Activated naive CD8-positive, alpha-beta T cell (primary cell): ENCODE data around the gene LRIT1.

Source experiments
- H3K27ac Mint-ChIP-seq: one replicate; pipeline ENCODE4 v1.8.0; 2021; ENCODE audit warnings: mixed read lengths
- H3K27me3 Mint-ChIP-seq: one replicate; pipeline ENCODE4 v1.8.0; 2021; ENCODE audit warnings: mixed read lengths
- H3K36me3 Mint-ChIP-seq: one replicate; pipeline ENCODE4 v1.8.0; 2021; ENCODE audit warnings: mixed read lengths
- H3K4me1 Mint-ChIP-seq: one replicate; pipeline ENCODE4 v1.8.0; 2021; ENCODE audit warnings: low read depth, mixed read lengths
- H3K4me3 Mint-ChIP-seq: one replicate; pipeline ENCODE4 v1.8.0; 2021; ENCODE audit warnings: mild to moderate bottlenecking, mixed read lengths
- H3K9me3 Mint-ChIP-seq: one replicate; pipeline ENCODE4 v1.8.0; 2021; ENCODE audit warnings: low read depth, mixed read lengths

The LRIT1 gene

GRCh38 chr10:84211566-84211965, 29.8 kb downstream of the LRIT1 start:
- H3K9me3 Mint-ChIP-seq = no peaks in the 10 kb centered on the region
- no peak overlapping the region for H3K27ac Mint-ChIP-seq
- H3K36me3 Mint-ChIP-seq = no peaks in the 10 kb centered on the region
- no peak overlapping the region for H3K4me3 Mint-ChIP-seq
- H3K4me1 Mint-ChIP-seq = no peaks in the 10 kb centered on the region
- H3K27me3 Mint-ChIP-seq = peaks cover 5% of the 10 kb centered on the region

GRCh38 chr10:84208023-84208422, 33.3 kb downstream of the LRIT1 start:
- no peaks in the 10 kb centered on the region for H3K36me3 Mint-ChIP-seq
- H3K4me3 Mint-ChIP-seq = no peak overlapping the region
- H3K9me3 Mint-ChIP-seq = no peaks in the 10 kb centered on the region
- H3K27ac Mint-ChIP-seq = no peak overlapping the region
- no peaks in the 10 kb centered on the region for H3K4me1 Mint-ChIP-seq
- H3K27me3 Mint-ChIP-seq = peaks cover 5% of the 10 kb centered on the region

DNA sequence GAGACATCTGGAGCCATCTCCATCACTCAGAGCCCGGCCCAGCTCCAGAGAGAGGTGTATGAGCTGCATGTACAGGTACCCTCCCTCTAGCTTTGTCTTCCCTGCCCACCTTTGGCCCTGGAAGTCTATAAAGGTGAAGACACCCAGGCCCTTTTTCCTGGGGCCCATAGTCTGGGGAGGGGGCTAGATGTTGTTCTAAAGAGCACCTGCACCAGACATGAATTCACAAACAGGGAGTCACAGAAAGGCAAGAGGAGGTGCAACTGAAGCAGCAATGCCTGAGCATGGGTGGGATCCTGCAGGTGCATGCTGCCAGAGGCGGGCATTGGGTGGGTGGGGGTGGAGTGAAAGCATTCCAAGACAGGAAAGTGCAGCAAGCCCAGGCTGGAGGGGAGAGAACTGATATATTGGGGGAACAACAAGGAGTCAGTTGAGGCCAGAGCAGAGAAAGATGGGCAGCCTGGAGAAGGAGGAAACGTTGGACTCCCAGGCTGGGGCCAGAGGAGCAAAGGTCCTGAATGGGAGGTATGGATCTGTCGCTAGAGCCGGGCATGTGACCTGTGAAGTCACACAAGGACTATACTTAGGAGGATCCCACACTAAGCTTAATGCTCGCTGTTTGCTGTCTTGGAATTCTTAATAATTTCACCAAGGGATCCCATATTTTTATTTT, 35.4 kb downstream of the LRIT1 start:
- no peak overlapping the region for H3K4me3 Mint-ChIP-seq
- H3K27me3 Mint-ChIP-seq = peaks cover 5% of the 10 kb centered on the region
- no peak overlapping the region for H3K27ac Mint-ChIP-seq
- no peaks in the 10 kb centered on the region for H3K36me3 Mint-ChIP-seq
- H3K4me1 Mint-ChIP-seq = no peaks in the 10 kb centered on the region
- no peaks in the 10 kb centered on the region for H3K9me3 Mint-ChIP-seq

- no peak overlapping the region for H3K27ac Mint-ChIP-seq
- no peaks in the 10 kb centered on the region for H3K4me1 Mint-ChIP-seq
- H3K4me3 Mint-ChIP-seq = no peak overlapping the region
- peaks cover 5% of the 10 kb centered on the region for H3K27me3 Mint-ChIP-seq
- no peaks in the 10 kb centered on the region for H3K9me3 Mint-ChIP-seq
- H3K36me3 Mint-ChIP-seq = no peaks in the 10 kb centered on the region
Observed at GRCh38 chr10:84205049-84205852, 36.1 kb downstream of the LRIT1 start.

- H3K4me3 Mint-ChIP-seq = no peak overlapping the region
- H3K27me3 Mint-ChIP-seq = peaks cover 5% of the 10 kb centered on the region
- H3K9me3 Mint-ChIP-seq = no peaks in the 10 kb centered on the region
- H3K4me1 Mint-ChIP-seq = no peaks in the 10 kb centered on the region
- H3K36me3 Mint-ChIP-seq = no peaks in the 10 kb centered on the region
- H3K27ac Mint-ChIP-seq = no peak overlapping the region
Observed at GRCh38 chr10:84204610-84205009, 36.7 kb downstream of the LRIT1 start.

DNA sequence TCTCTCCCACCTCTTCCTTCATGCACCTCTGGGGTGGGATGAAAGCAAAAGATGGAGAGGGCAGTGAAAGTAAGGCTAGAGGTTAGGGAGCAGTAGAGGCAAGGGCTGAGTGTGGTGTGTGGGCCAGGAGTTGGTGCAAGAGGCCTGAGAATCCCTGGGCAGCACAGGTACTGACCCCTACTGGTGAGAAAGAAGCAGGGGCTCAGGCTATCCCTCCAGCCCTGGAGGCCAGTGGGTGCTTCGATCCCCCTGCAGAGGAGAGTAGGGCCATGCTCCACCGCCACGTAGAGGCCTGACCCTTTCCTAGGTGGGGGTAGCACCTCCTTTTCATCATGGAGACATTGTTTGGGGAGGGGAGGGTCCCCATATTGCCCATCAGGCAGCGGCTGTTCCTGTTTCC, 37.2 kb downstream of the LRIT1 start:
- no peaks in the 10 kb centered on the region for H3K36me3 Mint-ChIP-seq
- no peak overlapping the region for H3K27ac Mint-ChIP-seq
- peaks cover 5% of the 10 kb centered on the region for H3K27me3 Mint-ChIP-seq
- H3K4me1 Mint-ChIP-seq = no peaks in the 10 kb centered on the region
- no peaks in the 10 kb centered on the region for H3K9me3 Mint-ChIP-seq
- no peak overlapping the region for H3K4me3 Mint-ChIP-seq

GRCh38 chr10:84202349-84202748, 39.0 kb downstream of the LRIT1 start:
- H3K27ac Mint-ChIP-seq = no peak overlapping the region
- no peaks in the 10 kb centered on the region for H3K36me3 Mint-ChIP-seq
- no peaks in the 10 kb centered on the region for H3K4me1 Mint-ChIP-seq
- peaks cover 4% of the 10 kb centered on the region for H3K27me3 Mint-ChIP-seq
- no peak overlapping the region for H3K4me3 Mint-ChIP-seq
- H3K9me3 Mint-ChIP-seq = no peaks in the 10 kb centered on the region

- no peaks in the 10 kb centered on the region for H3K4me1 Mint-ChIP-seq
- peaks cover under 1% of the 10 kb centered on the region for H3K27me3 Mint-ChIP-seq
- H3K27ac Mint-ChIP-seq = no peak overlapping the region
- no peaks in the 10 kb centered on the region for H3K36me3 Mint-ChIP-seq
- H3K9me3 Mint-ChIP-seq = no peaks in the 10 kb centered on the region
- no peak overlapping the region for H3K4me3 Mint-ChIP-seq
Observed at GRCh38 chr10:84201682-84202081, 39.7 kb downstream of the LRIT1 start.

DNA sequence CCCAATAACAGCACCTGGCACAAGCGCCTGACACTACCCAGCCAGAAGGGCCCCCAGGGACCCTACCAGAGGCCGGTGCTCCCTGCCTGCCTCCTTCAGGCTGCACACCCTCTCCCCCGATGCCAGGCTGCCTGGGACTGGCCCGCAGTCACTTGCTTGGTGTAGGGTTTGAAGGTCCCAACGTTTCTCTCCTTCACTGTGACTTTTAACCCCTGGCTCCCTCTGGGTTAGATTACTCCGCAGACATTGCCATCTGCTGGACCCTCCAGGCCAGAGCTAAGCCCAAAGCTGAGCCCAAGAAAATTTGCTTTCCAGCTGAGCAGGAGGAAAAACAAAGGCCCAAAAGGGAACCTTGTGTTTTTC, 40.1 kb downstream of the LRIT1 start:
- H3K4me1 Mint-ChIP-seq = no peaks in the 10 kb centered on the region
- H3K4me3 Mint-ChIP-seq = no peak overlapping the region
- H3K36me3 Mint-ChIP-seq = no peaks in the 10 kb centered on the region

GRCh38 chr10:84200537-84201243, 40.7 kb downstream of the LRIT1 start:
- Mint-ChIP-seq H3K4me1 (peaks cover under 1% of the 10 kb centered on the region), H3K36me3 (no peaks in the 10 kb centered on the region), H3K4me3 (no peak overlapping the region), H3K27ac (no peak overlapping the region), H3K27me3 (peaks cover 3% of the 10 kb centered on the region), H3K9me3 (no peaks in the 10 kb centered on the region)

More for the DNA sequence above, 40.1 kb downstream of the LRIT1 start:
- no peak overlapping the region for H3K27ac Mint-ChIP-seq
- no peaks in the 10 kb centered on the region for H3K27me3 Mint-ChIP-seq
- H3K9me3 Mint-ChIP-seq = no peaks in the 10 kb centered on the region

DNA sequence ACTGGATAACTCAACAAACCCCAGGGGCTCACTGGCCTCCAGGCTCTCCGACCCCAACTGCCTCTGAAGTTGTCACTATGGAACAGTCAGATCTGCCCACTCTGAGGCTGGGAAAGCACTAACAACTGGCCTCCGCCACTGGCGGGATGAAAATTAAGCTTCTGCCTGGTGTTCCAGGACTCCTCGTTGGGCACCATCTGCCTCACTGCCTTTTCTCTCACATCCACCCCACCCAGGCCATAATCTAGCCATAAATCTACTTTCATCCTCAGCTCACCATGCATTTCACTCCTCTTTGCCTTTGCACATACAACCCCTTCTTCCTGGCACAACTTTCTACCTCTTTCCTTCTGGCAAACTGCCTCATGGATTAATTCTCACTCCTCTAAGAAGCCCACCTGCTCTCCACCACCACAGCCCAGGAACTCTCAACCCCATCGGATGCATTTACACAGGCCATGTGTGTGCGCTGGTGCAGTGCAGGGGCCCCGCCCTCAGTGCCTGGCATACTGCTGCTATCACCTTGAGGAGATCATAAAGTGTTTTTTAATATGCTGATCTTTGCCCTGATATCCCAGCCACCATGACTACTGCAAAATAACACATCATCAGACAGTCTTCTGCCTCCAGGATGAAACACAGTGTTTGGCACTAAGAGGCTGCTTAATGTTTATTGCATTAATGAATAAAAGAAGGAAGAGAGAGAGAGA, 43.0 kb downstream of the LRIT1 start:
- H3K9me3 Mint-ChIP-seq = no peaks in the 10 kb centered on the region
- peaks cover 6% of the 10 kb centered on the region for H3K4me1 Mint-ChIP-seq
- no peak overlapping the region for H3K27ac Mint-ChIP-seq
- no peak overlapping the region for H3K4me3 Mint-ChIP-seq
- H3K36me3 Mint-ChIP-seq = no peaks in the 10 kb centered on the region
- peaks cover 7% of the 10 kb centered on the region for H3K27me3 Mint-ChIP-seq

- H3K9me3 Mint-ChIP-seq = no peaks in the 10 kb centered on the region
- peaks cover 7% of the 10 kb centered on the region for H3K27me3 Mint-ChIP-seq
- H3K4me3 Mint-ChIP-seq = no peak overlapping the region
- no peaks in the 10 kb centered on the region for H3K36me3 Mint-ChIP-seq
- no peak overlapping the region for H3K27ac Mint-ChIP-seq
- H3K4me1 Mint-ChIP-seq = peaks cover 6% of the 10 kb centered on the region
Observed at GRCh38 chr10:84197643-84198042, 43.7 kb downstream of the LRIT1 start.

- Mint-ChIP-seq H3K4me1 (peaks cover 8% of the 10 kb centered on the region), H3K9me3 (no peaks in the 10 kb centered on the region), H3K4me3 (no peak overlapping the region), H3K36me3 (no peaks in the 10 kb centered on the region), H3K27me3 (peaks cover 7% of the 10 kb centered on the region), H3K27ac (no peak overlapping the region)
Observed at GRCh38 chr10:84196941-84197340, 44.4 kb downstream of the LRIT1 start.

DNA sequence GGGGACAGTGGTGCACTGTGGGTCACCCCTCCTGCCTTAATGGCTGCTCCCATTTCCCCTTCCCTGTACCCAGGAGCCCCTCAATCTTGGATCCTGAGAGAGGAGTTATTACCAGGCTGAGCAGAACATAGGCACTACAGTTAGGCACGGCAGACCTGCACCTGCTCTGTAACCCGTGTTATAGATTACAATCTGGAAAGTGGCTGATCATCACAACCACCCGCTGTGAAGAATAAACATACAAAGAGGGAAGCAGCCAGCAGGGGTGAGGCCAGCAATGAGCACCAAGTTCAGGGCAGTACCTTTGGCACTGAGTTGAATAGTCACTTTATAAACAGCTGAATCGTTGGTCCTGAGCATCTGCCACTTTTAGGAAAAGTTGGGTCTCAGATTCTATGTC, 45.3 kb downstream of the LRIT1 start:
- Mint-ChIP-seq H3K4me1 (peaks cover 13% of the 10 kb centered on the region), H3K36me3 (no peaks in the 10 kb centered on the region), H3K4me3 (no peak overlapping the region), H3K27ac (no peak overlapping the region), H3K9me3 (no peaks in the 10 kb centered on the region), H3K27me3 (peaks cover 7% of the 10 kb centered on the region)
